Nephron (organoid): Measurements from ENCODE around the gene HES3.

Experiments used
- H3K27ac Mint-ChIP-seq, 3 experiments: 2 replicates each; pipeline ENCODE4 v1.8.0; 2020; ENCODE audit warnings: mixed read lengths in 3 of 3, mild to moderate bottlenecking in 2 of 3, moderate library complexity in 1 of 3
- H3K27me3 Mint-ChIP-seq: 2 replicates; pipeline ENCODE4 v1.8.0; 2021; ENCODE audit warnings: low read depth, mild to moderate bottlenecking, moderate library complexity, mixed read lengths
- H3K36me3 Mint-ChIP-seq: 2 replicates; pipeline ENCODE4 v1.8.0; 2020; ENCODE audit warnings: low read depth, mixed read lengths
- H3K4me1 Mint-ChIP-seq: 2 replicates; pipeline ENCODE4 v1.8.0; 2020; ENCODE audit warnings: mixed read lengths
- H3K4me3 Mint-ChIP-seq, 3 experiments: 2 replicates each; pipeline ENCODE4 v1.8.0; 2020; ENCODE audit warnings: mild to moderate bottlenecking in 3 of 3, mixed read lengths in 3 of 3, moderate library complexity in 2 of 3
- H3K9me3 Mint-ChIP-seq: 2 replicates; pipeline ENCODE4 v1.8.0; 2020; ENCODE audit warnings: mixed read lengths
- TF ChIP-seq, protein P1 (sequence below), 3 experiments: fragments of 200-600 bp; sonication (generic); IDR thresholded peaks; one replicate each; pipeline ENCODE4 v1.5.0; 2021; ENCODE audit warnings: antibody characterized with exemption in 3 of 3; ENCODE audit not compliant: unreplicated experiment in 3 of 3

Gene HES3

DNA sequence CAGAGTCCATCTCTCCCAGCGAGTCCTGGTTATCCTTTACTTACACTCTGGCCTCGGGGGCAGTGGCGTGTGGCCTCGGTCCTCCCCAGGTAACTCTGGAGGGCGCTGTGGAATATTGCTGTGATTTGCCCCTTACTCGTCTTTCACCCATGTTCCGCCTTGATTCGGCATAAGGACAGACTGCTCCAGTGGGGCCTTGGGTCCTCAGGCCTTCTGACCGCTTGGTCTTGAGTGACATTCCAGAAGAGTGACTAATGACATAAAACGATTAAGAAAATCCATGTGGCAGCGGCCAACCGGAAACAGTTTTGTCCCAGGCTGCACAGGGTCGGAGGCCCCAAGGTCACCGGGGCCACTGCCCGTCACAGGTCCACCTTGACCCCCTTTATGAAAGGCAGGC lies 19.3 kb upstream of the HES3 start:
- no peak overlapping the region for H3K4me3 Mint-ChIP-seq
- TF ChIP-seq, protein P1, sequence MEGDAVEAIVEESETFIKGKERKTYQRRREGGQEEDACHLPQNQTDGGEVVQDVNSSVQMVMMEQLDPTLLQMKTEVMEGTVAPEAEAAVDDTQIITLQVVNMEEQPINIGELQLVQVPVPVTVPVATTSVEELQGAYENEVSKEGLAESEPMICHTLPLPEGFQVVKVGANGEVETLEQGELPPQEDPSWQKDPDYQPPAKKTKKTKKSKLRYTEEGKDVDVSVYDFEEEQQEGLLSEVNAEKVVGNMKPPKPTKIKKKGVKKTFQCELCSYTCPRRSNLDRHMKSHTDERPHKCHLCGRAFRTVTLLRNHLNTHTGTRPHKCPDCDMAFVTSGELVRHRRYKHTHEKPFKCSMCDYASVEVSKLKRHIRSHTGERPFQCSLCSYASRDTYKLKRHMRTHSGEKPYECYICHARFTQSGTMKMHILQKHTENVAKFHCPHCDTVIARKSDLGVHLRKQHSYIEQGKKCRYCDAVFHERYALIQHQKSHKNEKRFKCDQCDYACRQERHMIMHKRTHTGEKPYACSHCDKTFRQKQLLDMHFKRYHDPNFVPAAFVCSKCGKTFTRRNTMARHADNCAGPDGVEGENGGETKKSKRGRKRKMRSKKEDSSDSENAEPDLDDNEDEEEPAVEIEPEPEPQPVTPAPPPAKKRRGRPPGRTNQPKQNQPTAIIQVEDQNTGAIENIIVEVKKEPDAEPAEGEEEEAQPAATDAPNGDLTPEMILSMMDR (IDR thresholded peaks at IDR 0.05; ENCODE audit: unreplicated experiment in 3 of 3): no peak
- H3K36me3 Mint-ChIP-seq: peaks cover 50% of the 10 kb centered on the region
- no peaks in the 10 kb centered on the region for H3K9me3 Mint-ChIP-seq
- peak overlapping the region in 1 of 3 experiments; percentile 65 for H3K27ac Mint-ChIP-seq
- no peaks in the 10 kb centered on the region for H3K27me3 Mint-ChIP-seq
- H3K4me1 Mint-ChIP-seq: peaks cover 5% of the 10 kb centered on the region

DNA sequence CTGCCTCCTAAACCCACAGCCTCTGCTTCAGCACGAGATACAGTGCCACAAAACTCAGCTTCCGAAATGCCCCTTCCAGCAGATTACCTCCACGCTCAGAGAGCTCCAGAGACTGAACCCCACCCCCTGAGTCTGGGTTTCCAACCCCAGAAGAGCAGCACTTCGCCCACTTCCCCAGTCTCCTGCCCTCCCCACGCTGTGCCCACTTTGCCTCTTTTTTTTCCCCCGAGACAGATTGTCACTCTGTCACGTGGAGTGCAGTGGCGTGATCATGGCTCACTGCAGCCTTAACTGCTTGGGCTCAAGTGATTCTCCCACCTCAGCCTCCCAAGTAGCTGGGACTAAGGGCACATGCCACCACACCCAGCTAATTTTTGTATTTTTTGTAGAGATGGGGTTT lies 18.3 kb upstream of the HES3 start:
- Mint-ChIP-seq H3K4me1 (no peaks in the 10 kb centered on the region), H3K27me3 (no peaks in the 10 kb centered on the region), H3K9me3 (no peaks in the 10 kb centered on the region), H3K27ac (peak overlapping the region in 1 of 3 experiments; percentile 53), H3K4me3 (no peak overlapping the region), H3K36me3 (peaks cover 53% of the 10 kb centered on the region)
- TF ChIP-seq, protein P1 (IDR thresholded peaks at IDR 0.05; ENCODE audit: unreplicated experiment in 3 of 3): no peak

DNA sequence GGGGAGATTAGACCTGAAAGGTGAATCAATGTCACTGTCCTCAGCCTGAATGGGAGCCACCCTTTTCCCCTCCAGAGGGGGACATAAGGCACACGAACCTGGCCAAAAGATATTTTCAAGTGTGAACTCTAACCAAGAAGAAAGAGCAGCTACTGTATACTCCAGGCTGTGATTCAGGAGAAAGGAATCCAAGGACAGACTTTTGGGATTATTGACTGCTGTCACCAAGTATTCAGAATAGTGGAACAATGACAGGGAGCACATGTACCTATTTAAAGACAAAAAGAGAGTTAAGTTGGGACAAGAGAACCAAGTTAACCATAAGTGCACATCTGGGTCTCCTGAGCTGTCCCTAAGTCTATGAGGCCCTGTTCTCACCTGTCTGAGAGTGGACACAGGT lies 10.6 kb upstream of the HES3 start:
- H3K27me3 Mint-ChIP-seq: peaks cover 13% of the 10 kb centered on the region
- TF ChIP-seq, protein P1 (IDR thresholded peaks at IDR 0.05; ENCODE audit: unreplicated experiment in 3 of 3): no peak
- H3K4me3 Mint-ChIP-seq: peak overlapping the region; percentile 55 to 92 (median 69)
- peaks cover 17% of the 10 kb centered on the region for H3K4me1 Mint-ChIP-seq
- H3K9me3 Mint-ChIP-seq: no peaks in the 10 kb centered on the region
- H3K36me3 Mint-ChIP-seq: peaks cover 20% of the 10 kb centered on the region
- no peak overlapping the region for H3K27ac Mint-ChIP-seq

DNA sequence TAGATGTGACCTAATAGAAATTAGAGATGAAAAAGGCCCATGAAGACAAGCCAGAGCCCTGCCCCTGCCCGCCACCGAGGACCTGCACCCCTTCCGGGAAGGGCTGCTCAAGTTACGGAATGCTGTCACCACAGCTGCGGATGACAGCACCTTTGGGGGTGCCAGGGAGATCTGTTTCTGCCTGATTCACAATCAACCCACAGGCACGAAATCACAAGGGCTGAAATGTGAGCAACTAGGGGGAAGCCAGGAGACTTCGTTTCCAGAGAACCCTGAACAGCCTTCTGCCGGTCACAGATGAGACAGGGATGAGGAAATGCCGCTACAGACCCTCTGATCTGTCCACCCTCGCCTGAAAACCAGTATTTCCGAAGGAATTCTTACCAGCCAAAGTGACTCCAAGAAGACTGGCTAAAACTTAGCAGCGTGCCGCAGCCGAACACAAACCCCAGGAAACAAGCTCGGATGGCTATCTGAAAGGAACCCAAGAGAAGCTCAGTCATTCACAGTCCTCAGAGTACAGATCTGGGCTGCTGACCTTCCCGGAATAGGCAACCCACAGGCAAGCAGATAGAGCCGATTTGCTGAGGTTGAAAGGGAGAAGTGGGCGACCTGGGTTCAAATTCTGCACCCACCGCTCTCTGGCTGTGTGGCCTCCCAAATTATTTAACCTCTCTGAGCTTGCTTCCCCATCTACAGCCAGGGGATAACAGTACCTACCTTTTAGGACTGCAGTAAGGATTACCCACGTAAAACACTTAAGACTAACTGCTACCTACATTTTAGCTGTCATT lies 9.3 kb upstream of the HES3 start:
- Mint-ChIP-seq H3K9me3 (no peaks in the 10 kb centered on the region), H3K4me1 (peaks cover 17% of the 10 kb centered on the region), H3K27ac (peak overlapping the region in 2 of 3 experiments; percentile 54 to 78), H3K4me3 (peak overlapping the region; percentile 89 to 96 (median 92)), H3K36me3 (peaks cover 17% of the 10 kb centered on the region), H3K27me3 (peaks cover 26% of the 10 kb centered on the region)
- TF ChIP-seq, protein P1 (IDR thresholded peaks at IDR 0.05; ENCODE audit: unreplicated experiment in 3 of 3): no peak

DNA sequence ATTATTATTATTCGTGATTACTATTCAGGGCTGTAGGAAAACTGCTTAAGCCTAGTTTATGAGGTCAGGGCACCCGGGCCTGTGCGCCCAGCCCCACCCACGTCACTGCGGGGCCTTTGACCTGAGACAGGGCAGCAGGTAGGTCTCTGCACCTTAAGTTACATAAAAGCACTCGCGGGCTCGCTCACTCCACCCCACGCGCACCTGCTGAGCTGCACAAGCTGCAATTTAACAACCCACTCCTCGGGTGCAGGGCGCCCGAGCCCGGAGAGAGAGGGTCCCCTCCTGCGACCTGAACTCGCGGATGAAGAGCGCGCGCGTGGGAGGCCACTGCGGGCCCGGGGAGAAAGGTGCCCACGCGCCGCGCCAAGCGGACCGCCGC lies 8.7 kb upstream of the HES3 start:
- Mint-ChIP-seq H3K4me1 (peaks cover 17% of the 10 kb centered on the region), H3K27ac (peak overlapping the region in 2 of 3 experiments; percentile 49 to 78), H3K36me3 (peaks cover 14% of the 10 kb centered on the region), H3K9me3 (no peaks in the 10 kb centered on the region), H3K27me3 (peaks cover 32% of the 10 kb centered on the region), H3K4me3 (peak overlapping the region; percentile 89 to 96 (median 92))
- TF ChIP-seq, protein P1 (IDR thresholded peaks at IDR 0.05; ENCODE audit: unreplicated experiment in 3 of 3): no peak

DNA sequence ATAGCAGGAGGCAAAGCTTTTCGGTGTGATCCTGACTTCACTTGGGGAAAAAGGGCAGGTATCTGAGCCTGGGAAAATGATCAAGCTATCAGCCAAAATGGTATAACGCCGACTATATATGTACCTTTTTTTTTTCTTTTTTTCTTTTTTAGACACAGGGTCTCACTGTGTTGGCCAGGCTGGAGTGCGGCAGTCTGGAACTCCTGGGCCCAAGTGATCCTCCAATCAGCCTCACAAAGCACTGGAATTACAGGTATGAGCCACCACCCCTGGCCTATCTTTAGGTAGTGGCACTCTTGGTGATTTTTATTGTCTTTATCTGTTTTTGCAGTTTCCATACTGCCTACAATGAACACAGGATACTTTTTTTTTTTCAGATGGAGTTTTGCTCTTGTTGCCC lies 6.9 kb upstream of the HES3 start:
- Mint-ChIP-seq H3K9me3 (no peaks in the 10 kb centered on the region), H3K4me1 (peaks cover 17% of the 10 kb centered on the region), H3K4me3 (peak overlapping the region; percentile 37 to 69 (median 58)), H3K27ac (no peak overlapping the region), H3K36me3 (peaks cover 11% of the 10 kb centered on the region), H3K27me3 (peaks cover 50% of the 10 kb centered on the region)
- TF ChIP-seq, protein P1 (IDR thresholded peaks at IDR 0.05; ENCODE audit: unreplicated experiment in 3 of 3): no peak
